ENCODE data around the gene HSD3B7.

The HSD3B7 gene

DNA sequence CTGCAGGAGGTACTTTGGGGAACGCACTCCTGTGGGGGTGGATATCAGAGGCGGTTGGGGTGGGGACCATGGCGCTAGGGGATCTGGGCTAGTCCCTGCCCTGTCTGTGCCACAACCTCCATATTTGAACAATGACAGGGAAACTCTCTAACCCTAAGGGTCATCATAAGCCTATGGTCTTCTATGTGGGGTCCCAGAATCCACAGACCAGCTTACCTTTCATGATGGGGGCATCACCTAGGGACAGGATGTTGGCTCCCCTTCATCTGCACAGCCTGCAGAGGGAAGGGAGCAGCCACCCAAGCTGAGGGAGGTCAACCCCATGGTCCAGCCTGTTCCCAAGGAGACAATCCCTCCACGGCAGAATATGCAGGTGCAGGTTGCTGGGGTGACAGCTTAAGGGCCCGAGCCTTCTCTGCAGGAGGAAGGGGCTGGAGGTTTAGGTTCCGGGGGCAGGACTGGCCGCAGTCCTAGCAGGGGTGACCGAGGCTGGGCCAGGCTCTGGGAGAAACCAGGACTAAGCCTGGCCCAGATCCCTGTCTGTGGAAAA is 34.4 kb upstream of the HSD3B7 start:
- Histone ChIP-seq H3K9me3 (ENCODE audit: control extremely low read depth in 1 of 5, control insufficient read depth in 4 of 5, insufficient read depth in 2 of 5, low read depth in 1 of 5, low read length in 4 of 5) (no peaks in the 10 kb centered on the region), H3K36me3 (ENCODE audit: control insufficient read depth in 4 of 4, insufficient read depth in 4 of 4, low read length in 3 of 4) (peaks cover 0 to 51% (median 25%) of the 10 kb centered on the region in 4 experiments), H3K4me3 (ENCODE audit: control insufficient read depth in 1 of 7, extremely low read depth in 1 of 7, insufficient read depth in 4 of 7, low read depth in 2 of 7, low read length in 6 of 7) (peak overlapping the region; percentile 29 to 99 (median 87)), H3K4me1 (ENCODE audit: control extremely low read depth in 1 of 4, control insufficient read depth in 4 of 4, insufficient read depth in 4 of 4, low read length in 3 of 4) (peaks cover 2 to 42% (median 30%) of the 10 kb centered on the region in 4 experiments), H3K27ac (ENCODE audit: insufficient read depth in 1 of 2, low read depth in 1 of 2, low read length in 2 of 2, poor library complexity in 1 of 2, severe bottlenecking in 2 of 2) (peak overlapping the region in 1 of 2 experiments; percentile 89), H3K27me3 (replicated peaks in 2 of 5; ENCODE audit: control insufficient read depth in 4 of 5, insufficient read depth in 5 of 5, low read length in 4 of 5) (no peaks in the 10 kb centered on the region)
- 76% methylated on average over 3 of the region's 8 CpGs for WGBS (ENCODE audit: insufficient coverage)
- POLR2A ChIA-PET, result no interaction called here
- CTCF ChIA-PET, result interaction anchor here (1.2 to 3.3 kb wide), 4 partner anchors 8 to 16 kb away, joined by 3 to 14 read pairs (median 7); no protein-coding TSS in a partner anchor
- no peak for DNase-seq

DNA sequence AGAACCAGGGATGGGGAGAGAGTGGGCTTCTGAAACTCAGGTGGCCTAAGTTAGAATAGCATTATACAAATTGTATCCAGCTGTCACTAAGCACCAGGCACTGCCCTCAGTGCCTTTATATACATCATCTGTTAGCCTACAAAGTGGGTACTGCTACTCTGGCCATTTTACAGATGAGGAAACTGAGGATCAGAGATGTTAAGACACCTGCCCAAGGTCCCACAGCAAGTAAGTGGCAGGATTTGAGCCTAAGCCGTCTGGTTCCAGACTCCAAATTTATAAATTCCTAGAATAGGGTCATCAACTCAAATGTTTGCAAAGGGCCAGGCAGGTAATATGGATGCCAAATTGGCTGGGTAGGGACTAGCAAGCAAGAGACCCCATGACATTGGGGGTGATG is 33.8 kb upstream of the HSD3B7 start:
- no peak for DNase-seq
- H3K27ac ChIP-seq (ENCODE audit: insufficient read depth in 1 of 2, low read depth in 1 of 2, low read length in 2 of 2, poor library complexity in 1 of 2, severe bottlenecking in 2 of 2), result peak overlapping the region in 1 of 2 experiments; percentile 89
- H3K9me3 ChIP-seq (ENCODE audit: control extremely low read depth in 1 of 5, control insufficient read depth in 4 of 5, insufficient read depth in 2 of 5, low read depth in 1 of 5, low read length in 4 of 5), result no peaks in the 10 kb centered on the region
- 83% methylated on average over 1 of the region's 1 CpG for WGBS (ENCODE audit: insufficient coverage)
- POLR2A ChIA-PET, result no interaction called here
- no peaks in the 10 kb centered on the region for H3K27me3 ChIP-seq (replicated peaks in 2 of 5; ENCODE audit: control insufficient read depth in 4 of 5, insufficient read depth in 5 of 5, low read length in 4 of 5)
- CTCF ChIA-PET, result interaction anchor here (1.9 to 5.8 kb wide), 2 partner anchors 10 to 11 kb away, joined by 10 to 50 read pairs; no protein-coding TSS in a partner anchor
- peaks cover 2 to 42% (median 30%) of the 10 kb centered on the region in 4 experiments for H3K4me1 ChIP-seq (ENCODE audit: control extremely low read depth in 1 of 4, control insufficient read depth in 4 of 4, insufficient read depth in 4 of 4, low read length in 3 of 4)
- peak overlapping the region in 3 of 7 experiments; percentile 92 to 99 (median 94) for H3K4me3 ChIP-seq (ENCODE audit: control insufficient read depth in 1 of 7, extremely low read depth in 1 of 7, insufficient read depth in 4 of 7, low read depth in 2 of 7, low read length in 6 of 7)
- H3K36me3 ChIP-seq (ENCODE audit: control insufficient read depth in 4 of 4, insufficient read depth in 4 of 4, low read length in 3 of 4), result peaks cover 0 to 53% (median 25%) of the 10 kb centered on the region in 4 experiments

DNA sequence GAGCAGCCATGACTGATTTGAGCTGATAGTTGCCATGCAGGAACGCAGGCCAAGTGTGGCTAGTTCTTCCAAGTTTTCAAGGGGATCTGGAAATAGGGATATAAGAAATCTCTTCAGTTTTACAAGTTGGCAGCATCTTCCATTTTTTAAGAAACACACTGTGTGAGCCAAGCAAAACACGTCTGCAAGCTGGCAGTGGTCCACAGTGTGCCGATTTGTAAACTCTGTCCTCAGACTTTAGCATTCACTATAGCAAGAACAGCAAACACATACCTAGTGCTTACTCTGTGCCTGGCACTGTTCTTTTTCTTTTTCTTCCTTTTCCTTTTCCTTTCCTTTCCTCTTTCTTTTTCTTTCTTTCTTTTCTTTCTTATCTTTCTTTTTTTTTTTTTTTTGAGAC is 33.3 kb upstream of the HSD3B7 start:
- peaks cover 0 to 52% (median 22%) of the 10 kb centered on the region in 4 experiments for H3K36me3 ChIP-seq (ENCODE audit: control insufficient read depth in 4 of 4, insufficient read depth in 4 of 4, low read length in 3 of 4)
- no peak overlapping the region for H3K4me3 ChIP-seq (ENCODE audit: control insufficient read depth in 1 of 7, extremely low read depth in 1 of 7, insufficient read depth in 4 of 7, low read depth in 2 of 7, low read length in 6 of 7)
- H3K4me1 ChIP-seq (ENCODE audit: control extremely low read depth in 1 of 4, control insufficient read depth in 4 of 4, insufficient read depth in 4 of 4, low read length in 3 of 4), result peaks cover 2 to 45% (median 34%) of the 10 kb centered on the region in 4 experiments
- ChIA-PET CTCF (interaction anchor here (5.8 kb wide), 1 partner anchor 12 kb away, joined by 50 read pairs; no protein-coding TSS in a partner anchor), POLR2A (no interaction called here)
- no peak for DNase-seq
- H3K9me3 ChIP-seq (ENCODE audit: control extremely low read depth in 1 of 5, control insufficient read depth in 4 of 5, insufficient read depth in 2 of 5, low read depth in 1 of 5, low read length in 4 of 5), result no peaks in the 10 kb centered on the region
- 97% methylated on average over 3 of the region's 3 CpGs for WGBS (ENCODE audit: insufficient coverage)
- no peaks in the 10 kb centered on the region for H3K27me3 ChIP-seq (replicated peaks in 2 of 5; ENCODE audit: control insufficient read depth in 4 of 5, insufficient read depth in 5 of 5, low read length in 4 of 5)
- no peak overlapping the region for H3K27ac ChIP-seq (ENCODE audit: insufficient read depth in 1 of 2, low read depth in 1 of 2, low read length in 2 of 2, poor library complexity in 1 of 2, severe bottlenecking in 2 of 2)

DNA sequence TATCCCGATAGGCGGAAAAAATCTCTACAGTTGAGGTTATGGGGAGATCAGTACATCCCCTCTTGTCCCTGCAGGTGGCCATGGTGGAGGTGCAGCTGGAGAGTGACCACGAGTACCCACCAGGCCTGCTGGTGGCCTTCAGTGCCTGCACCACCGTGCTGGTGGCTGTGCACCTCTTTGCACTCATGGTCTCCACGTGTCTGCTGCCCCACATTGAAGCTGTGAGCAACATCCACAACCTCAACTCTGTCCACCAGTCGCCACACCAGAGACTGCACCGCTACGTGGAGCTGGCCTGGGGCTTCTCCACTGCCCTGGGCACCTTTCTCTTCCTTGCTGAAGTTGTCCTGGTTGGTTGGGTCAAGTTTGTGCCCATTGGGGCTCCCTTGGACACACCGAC is 31.9 kb upstream of the HSD3B7 start:
- 97% methylated on average over 9 of the region's 9 CpGs for WGBS (ENCODE audit: insufficient coverage)
- DNase-seq, result no peak
- Histone ChIP-seq H3K36me3 (ENCODE audit: control insufficient read depth in 4 of 4, insufficient read depth in 4 of 4, low read length in 3 of 4) (peaks cover 0 to 41% (median 19%) of the 10 kb centered on the region in 4 experiments), H3K4me3 (ENCODE audit: control insufficient read depth in 1 of 7, extremely low read depth in 1 of 7, insufficient read depth in 4 of 7, low read depth in 2 of 7, low read length in 6 of 7) (no peak overlapping the region), H3K27ac (ENCODE audit: insufficient read depth in 1 of 2, low read depth in 1 of 2, low read length in 2 of 2, poor library complexity in 1 of 2, severe bottlenecking in 2 of 2) (no peak overlapping the region), H3K4me1 (ENCODE audit: control extremely low read depth in 1 of 4, control insufficient read depth in 4 of 4, insufficient read depth in 4 of 4, low read length in 3 of 4) (peaks cover 2 to 47% (median 30%) of the 10 kb centered on the region in 4 experiments), H3K27me3 (replicated peaks in 2 of 5; ENCODE audit: control insufficient read depth in 4 of 5, insufficient read depth in 5 of 5, low read length in 4 of 5) (no peaks in the 10 kb centered on the region), H3K9me3 (ENCODE audit: control extremely low read depth in 1 of 5, control insufficient read depth in 4 of 5, insufficient read depth in 2 of 5, low read depth in 1 of 5, low read length in 4 of 5) (no peaks in the 10 kb centered on the region)
- POLR2A ChIA-PET, result interaction anchor here (0.7 kb wide), 1 partner anchor 51 kb away, joined by 3 read pairs; no protein-coding TSS in a partner anchor
- CTCF ChIA-PET, result interaction anchor here (1.3 to 5.8 kb wide), 7 partner anchors 9 to 205 kb away, joined by 3 to 50 read pairs (median 8); partner anchors contain the start of genes PHKG2 and VKORC1

GRCh38 chr16:30953511-30954124 is 31.4 kb upstream of the HSD3B7 start:
- ChIA-PET CTCF (interaction anchor here (0.7 to 5.8 kb wide), 13 partner anchors 9 to 432 kb away, joined by 3 to 50 read pairs (median 4); partner anchors contain the start of genes PHKG2 and VKORC1), POLR2A (interaction anchor here (0.7 kb wide), 1 partner anchor 52 kb away, joined by 3 read pairs; no protein-coding TSS in a partner anchor)
- peak; percentile 74 to 90 (median 87) for DNase-seq
- WGBS (ENCODE audit: insufficient coverage), result 77% methylated on average over 14 of the region's 15 CpGs
- Histone ChIP-seq H3K4me3 (ENCODE audit: control insufficient read depth in 1 of 7, extremely low read depth in 1 of 7, insufficient read depth in 4 of 7, low read depth in 2 of 7, low read length in 6 of 7) (no peak overlapping the region), H3K36me3 (ENCODE audit: control insufficient read depth in 4 of 4, insufficient read depth in 4 of 4, low read length in 3 of 4) (peaks cover 0 to 41% (median 19%) of the 10 kb centered on the region in 4 experiments), H3K4me1 (ENCODE audit: control extremely low read depth in 1 of 4, control insufficient read depth in 4 of 4, insufficient read depth in 4 of 4, low read length in 3 of 4) (peaks cover 2 to 48% (median 31%) of the 10 kb centered on the region in 4 experiments), H3K27me3 (replicated peaks in 2 of 5; ENCODE audit: control insufficient read depth in 4 of 5, insufficient read depth in 5 of 5, low read length in 4 of 5) (no peaks in the 10 kb centered on the region), H3K9me3 (ENCODE audit: control extremely low read depth in 1 of 5, control insufficient read depth in 4 of 5, insufficient read depth in 2 of 5, low read depth in 1 of 5, low read length in 4 of 5) (no peaks in the 10 kb centered on the region), H3K27ac (ENCODE audit: insufficient read depth in 1 of 2, low read depth in 1 of 2, low read length in 2 of 2, poor library complexity in 1 of 2, severe bottlenecking in 2 of 2) (no peak overlapping the region)

DNA sequence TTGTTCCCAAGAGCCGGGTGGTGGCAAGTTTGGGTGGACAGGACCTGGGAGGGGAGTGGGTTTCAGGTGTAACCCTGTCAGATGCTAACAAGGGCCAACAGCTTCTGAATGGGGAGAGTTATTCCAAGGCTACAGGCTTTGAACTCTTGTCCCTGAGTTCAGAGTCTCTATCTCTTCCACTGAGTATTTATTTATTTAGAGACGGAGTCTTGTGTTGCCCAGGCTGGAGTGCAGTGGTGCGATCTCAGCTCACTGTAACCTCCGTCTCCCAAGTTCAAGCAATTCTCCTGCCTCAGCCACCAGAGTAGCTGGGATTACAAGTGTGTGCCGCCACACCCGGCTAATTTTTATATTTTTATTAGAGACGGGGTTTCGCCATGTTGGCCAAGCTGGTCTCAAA is 30.0 kb upstream of the HSD3B7 start:
- 99% methylated on average over 7 of the region's 8 CpGs for WGBS (ENCODE audit: insufficient coverage)
- CTCF ChIA-PET, result interaction anchor here (0.7 to 5.8 kb wide), 11 partner anchors 9 to 431 kb away, joined by 3 to 50 read pairs (median 4); partner anchors contain the start of gene BCKDK
- H3K36me3 ChIP-seq (ENCODE audit: control insufficient read depth in 4 of 4, insufficient read depth in 4 of 4, low read length in 3 of 4), result peaks cover 4 to 54% (median 25%) of the 10 kb centered on the region in 4 experiments

More for the DNA sequence above, 30.0 kb upstream of the HSD3B7 start:
- no peaks in the 10 kb centered on the region for H3K9me3 ChIP-seq (ENCODE audit: control extremely low read depth in 1 of 5, control insufficient read depth in 4 of 5, insufficient read depth in 2 of 5, low read depth in 1 of 5, low read length in 4 of 5)
- H3K4me3 ChIP-seq (ENCODE audit: control insufficient read depth in 1 of 7, extremely low read depth in 1 of 7, insufficient read depth in 4 of 7, low read depth in 2 of 7, low read length in 6 of 7), result no peak overlapping the region
- H3K4me1 ChIP-seq (ENCODE audit: control extremely low read depth in 1 of 4, control insufficient read depth in 4 of 4, insufficient read depth in 4 of 4, low read length in 3 of 4), result peaks cover 2 to 49% (median 35%) of the 10 kb centered on the region in 4 experiments
- no peak for DNase-seq
- POLR2A ChIA-PET, result no interaction called here
- H3K27ac ChIP-seq (ENCODE audit: insufficient read depth in 1 of 2, low read depth in 1 of 2, low read length in 2 of 2, poor library complexity in 1 of 2, severe bottlenecking in 2 of 2), result no peak overlapping the region
- no peaks in the 10 kb centered on the region for H3K27me3 ChIP-seq (replicated peaks in 2 of 5; ENCODE audit: control insufficient read depth in 4 of 5, insufficient read depth in 5 of 5, low read length in 4 of 5)
